Suprapubic skin (tissue), 4 donors: ENCODE measurements around the gene YWHAQ. TPM values are rescaled to one million over a fixed set of nuclear protein-coding genes. Genes with fewer than 3 reads are reported as not detected.
A peak's percentile ranks its signal among the peaks of the same experiment; 100 is the strongest.

ENCODE experiments used
- DNase-seq, 2 donors: peaks; one replicate each; pipeline ENCODE4 v3.0.0-alpha.2; 2019; ENCODE audit warnings: low spot score in 2 of 2
- H3K27ac ChIP-seq: fragments of 200-600 bp; sonication (generic); one replicate; pipeline ENCODE4 v1.5.1; 2019
- H3K27me3 ChIP-seq: fragments of 200-600 bp; sonication (generic); one replicate; pipeline ENCODE4 v1.5.1; 2019
- H3K36me3 ChIP-seq: fragments of 200-600 bp; sonication (generic); one replicate; pipeline ENCODE4 v1.5.1; 2019
- H3K4me1 ChIP-seq: fragments of 200-600 bp; sonication (generic); one replicate; pipeline ENCODE4 v1.5.1; 2019
- H3K4me3 ChIP-seq: fragments of 200-600 bp; sonication (generic); one replicate; pipeline ENCODE4 v1.5.1; 2019; ENCODE audit warnings: mild to moderate bottlenecking
- H3K9me3 ChIP-seq: fragments of 200-600 bp; sonication (generic); one replicate; pipeline ENCODE4 v1.5.1; 2019
- CTCF ChIP-seq, 2 donors: fragments of 200-600 bp in 1 of 2; fragments of 450-650 bp in 1 of 2; sonication (generic) in 1 of 2; IDR thresholded peaks; one replicate each; pipeline ENCODE4 v1.5.1; 2016 to 2019; ENCODE audit warnings: antibody characterized with exemption in 2 of 2, mild to moderate bottlenecking in 1 of 2, moderate library complexity in 1 of 2
- EP300 ChIP-seq: sonication (generic); formaldehyde crosslinking; IDR thresholded peaks from one replicate; pipeline ENCODE4 v1.6.1; 2017; ENCODE audit warnings: antibody characterized with exemption
- POLR2A ChIP-seq, 2 donors: fragments of 450-650 bp; IDR thresholded peaks; one replicate each; pipeline ENCODE4 v1.6.1; 2017; ENCODE audit warnings: antibody characterized with exemption in 2 of 2, mild to moderate bottlenecking in 2 of 2, moderate library complexity in 2 of 2
- POLR2AphosphoS5 ChIP-seq, 3 donors: sonication (generic); formaldehyde crosslinking; IDR thresholded peaks; one replicate each; pipeline ENCODE4 v1.6.1; 2017; ENCODE audit warnings: antibody characterized with exemption in 3 of 3
- WGBS: methylation state at CpG from one replicate; pipeline ENCODE4 v1.1.5; 2018; 5-methylcytosine and 5-hydroxymethylcytosine counted together
- total RNA-seq, 4 donors: library from RNA; depleted of rRNA; stranded (reverse); fragments of >200 nt; gene quantifications; one replicate each; pipeline ENCODE4 v1.1.0, GENCODE V29; 2016

YWHAQ gene
- total RNA-seq, 4 donors from 2014 or later, result 84.6 to 172 (median 165) TPM

DNA sequence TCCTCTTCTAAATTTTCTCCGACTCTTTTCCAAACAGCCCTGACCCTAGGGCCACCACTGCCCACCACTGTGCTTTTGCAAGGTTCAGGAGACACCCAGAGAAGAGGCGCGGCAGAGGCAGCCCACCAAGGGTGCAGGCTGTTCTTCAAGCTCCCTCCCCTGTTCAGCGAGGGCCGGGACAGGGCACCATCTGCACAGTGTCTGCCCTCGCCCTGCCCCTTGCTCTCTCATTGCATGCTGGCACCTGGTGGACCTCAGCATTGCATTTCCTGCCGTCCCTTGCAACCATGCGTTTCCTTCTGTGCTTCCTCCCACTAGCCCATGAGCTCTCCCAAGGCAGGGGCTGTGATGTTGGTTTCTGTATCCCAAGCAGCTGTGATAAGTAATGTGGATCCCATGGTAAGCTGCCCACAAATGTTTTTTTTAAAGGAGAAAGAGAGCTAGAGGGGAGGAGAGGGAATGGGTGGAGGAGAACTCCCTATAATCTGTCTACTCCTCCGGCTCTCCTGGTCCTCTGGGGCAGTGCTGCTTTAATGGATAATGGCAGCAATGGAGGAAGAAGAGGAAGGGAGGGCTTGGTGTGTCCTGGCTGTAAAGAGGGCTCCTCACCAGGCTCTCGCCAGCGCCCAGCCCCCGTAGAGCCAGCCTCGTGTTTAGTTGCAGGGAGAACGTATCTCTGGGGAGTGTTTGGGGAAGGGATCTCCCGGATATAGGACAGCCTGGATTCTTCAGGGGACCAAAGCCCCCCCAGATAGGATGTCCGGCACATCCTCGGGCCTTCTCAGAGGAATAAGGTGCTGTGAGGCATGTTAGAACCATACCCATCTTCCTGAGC is 15.6 kb upstream of the YWHAQ start:
- DNase-seq, result no peak

DNA sequence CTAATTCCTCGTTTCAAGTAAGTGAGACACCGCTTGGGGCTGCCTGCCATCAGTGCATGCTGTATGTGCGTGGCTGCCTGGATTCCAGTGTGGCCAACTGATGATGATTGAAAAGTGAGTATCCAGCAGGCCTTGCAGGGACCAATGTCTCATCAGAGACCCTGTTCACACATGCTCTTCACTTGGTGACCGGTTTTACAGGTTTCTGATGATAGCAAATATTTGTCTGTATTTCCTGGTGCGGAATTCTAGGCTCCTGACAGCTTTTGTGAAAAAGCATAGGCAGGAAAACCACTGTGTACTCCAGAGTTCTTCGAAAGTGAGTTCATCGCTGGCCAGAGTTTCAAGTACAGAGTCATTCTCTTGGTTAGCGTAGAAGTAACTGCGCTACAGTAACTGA is 13.8 kb upstream of the YWHAQ start:
- 76% methylated on average over 9 of the region's 9 CpGs for WGBS
- no peak overlapping the region for H3K27ac ChIP-seq
- no peaks in the 10 kb centered on the region for H3K27me3 ChIP-seq
- no peaks in the 10 kb centered on the region for H3K9me3 ChIP-seq
- peak in 1 of 2 donors; percentile 72 for DNase-seq
- peaks cover 8% of the 10 kb centered on the region for H3K4me1 ChIP-seq
- TF ChIP-seq POLR2A (IDR thresholded peaks at IDR 0.05) (no peak), POLR2AphosphoS5 (IDR thresholded peaks at IDR 0.05) (no peak), CTCF (IDR thresholded peaks at IDR 0.05) (no peak)
- H3K36me3 ChIP-seq, result no peaks in the 10 kb centered on the region
- H3K4me3 ChIP-seq, result no peak overlapping the region

More for the DNA sequence above, 15.6 kb upstream of the YWHAQ start:
- Histone ChIP-seq H3K27me3 (no peaks in the 10 kb centered on the region), H3K27ac (no peak overlapping the region), H3K4me1 (peaks cover 3% of the 10 kb centered on the region), H3K36me3 (no peaks in the 10 kb centered on the region), H3K4me3 (no peak overlapping the region), H3K9me3 (no peaks in the 10 kb centered on the region)
- WGBS, result 81% methylated on average over 17 of the region's 17 CpGs
- TF ChIP-seq POLR2A (IDR thresholded peaks at IDR 0.05), result no peak
- no peak for TF ChIP-seq EP300
- TF ChIP-seq POLR2AphosphoS5 (IDR thresholded peaks at IDR 0.05), result no peak
- no peak for TF ChIP-seq CTCF (IDR thresholded peaks at IDR 0.05)

GRCh38 chr2:9644021-9644420 is 13.2 kb upstream of the YWHAQ start:
- H3K4me3 ChIP-seq, result no peak overlapping the region
- H3K4me1 ChIP-seq, result peaks cover 14% of the 10 kb centered on the region
- 80% methylated on average over 7 of the region's 7 CpGs for WGBS
- no peaks in the 10 kb centered on the region for H3K36me3 ChIP-seq
- no peak overlapping the region for H3K27ac ChIP-seq
- no peak for TF ChIP-seq EP300
- TF ChIP-seq POLR2AphosphoS5 (IDR thresholded peaks at IDR 0.05), result no peak
- TF ChIP-seq CTCF (IDR thresholded peaks at IDR 0.05), result no peak
- no peak for TF ChIP-seq POLR2A (IDR thresholded peaks at IDR 0.05)
- no peaks in the 10 kb centered on the region for H3K9me3 ChIP-seq
- H3K27me3 ChIP-seq, result no peaks in the 10 kb centered on the region
- no peak for DNase-seq

DNA sequence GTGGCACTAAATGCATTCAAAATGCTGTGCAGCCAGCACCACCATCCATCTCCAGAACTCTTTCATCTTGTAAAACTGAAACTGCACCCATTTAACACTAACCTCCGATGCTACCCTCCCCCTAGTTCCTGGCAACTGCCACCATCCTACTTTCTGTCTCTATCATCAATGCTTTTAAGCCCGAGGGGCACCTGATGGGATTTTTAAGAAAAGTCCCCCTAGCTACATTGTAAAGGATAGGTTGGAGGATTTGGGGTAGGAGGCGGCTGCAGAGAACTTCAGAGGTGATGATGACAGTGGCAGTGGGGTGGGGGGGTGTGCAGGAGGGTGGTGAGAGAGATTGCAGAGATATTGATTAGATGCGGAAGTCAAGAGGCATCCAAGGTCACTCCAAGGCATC is 10.8 kb upstream of the YWHAQ start:
- 78% methylated on average over 4 of the region's 4 CpGs for WGBS
- no peaks in the 10 kb centered on the region for H3K36me3 ChIP-seq
- TF ChIP-seq POLR2AphosphoS5 (IDR thresholded peaks at IDR 0.05), result no peak
- TF ChIP-seq POLR2A (IDR thresholded peaks at IDR 0.05), result no peak
- TF ChIP-seq EP300, result no peak
- TF ChIP-seq CTCF (IDR thresholded peaks at IDR 0.05), result no peak
- H3K4me1 ChIP-seq, result peaks cover 26% of the 10 kb centered on the region
- no peaks in the 10 kb centered on the region for H3K9me3 ChIP-seq
- H3K27ac ChIP-seq, result no peak overlapping the region
- H3K4me3 ChIP-seq, result no peak overlapping the region
- DNase-seq, result no peak
- H3K27me3 ChIP-seq, result no peaks in the 10 kb centered on the region

DNA sequence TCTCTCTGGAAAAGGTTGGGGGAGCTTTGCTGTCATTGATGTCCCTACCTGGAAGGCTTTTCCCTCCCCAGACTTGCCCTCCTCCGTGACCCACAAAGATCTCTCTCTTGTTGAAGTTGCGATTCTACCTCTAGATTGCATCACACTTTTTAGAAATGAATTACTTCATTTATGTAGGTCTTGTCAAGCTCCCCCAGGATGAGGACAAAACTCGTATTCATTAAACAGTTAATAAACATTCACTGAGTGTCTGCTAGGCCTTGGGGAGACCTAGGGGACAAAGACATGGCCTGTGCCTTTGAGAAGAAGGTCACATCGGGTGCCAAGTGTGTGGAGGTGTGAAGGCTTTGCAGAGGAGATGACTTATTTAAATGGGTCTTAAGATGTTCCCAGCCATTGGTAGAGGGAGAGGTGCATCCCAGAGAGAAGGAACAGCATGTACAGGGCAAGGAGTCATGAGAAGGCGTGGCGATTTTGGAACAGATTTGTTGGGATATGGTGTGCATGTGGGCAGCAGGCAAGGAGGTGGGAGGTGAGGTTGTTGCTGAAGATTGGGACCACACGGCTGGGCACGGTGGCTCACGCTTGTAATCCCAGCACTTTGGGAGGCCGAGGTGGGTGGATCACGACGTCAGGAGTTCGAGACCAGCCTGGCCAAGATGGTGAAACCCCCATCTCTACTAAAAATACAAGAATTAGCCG is 9.8 kb upstream of the YWHAQ start:
- no peak for DNase-seq
- Histone ChIP-seq H3K4me3 (no peak overlapping the region), H3K27ac (no peak overlapping the region), H3K27me3 (no peaks in the 10 kb centered on the region), H3K4me1 (peaks cover 26% of the 10 kb centered on the region), H3K9me3 (no peaks in the 10 kb centered on the region), H3K36me3 (no peaks in the 10 kb centered on the region)
- WGBS, result 87% methylated on average over 14 of the region's 14 CpGs
- TF ChIP-seq POLR2AphosphoS5 (IDR thresholded peaks at IDR 0.05) (no peak), CTCF (IDR thresholded peaks at IDR 0.05) (no peak), EP300 (no peak), POLR2A (IDR thresholded peaks at IDR 0.05) (no peak)
